Midbrain (tissue), 1 donor: ENCODE data around the gene PTK6.

Experiments used
- DNase-seq: peaks from one replicate; lab custom pipeline; 2025; lab: John Stamatoyannopoulos, UW

The PTK6 gene

DNA sequence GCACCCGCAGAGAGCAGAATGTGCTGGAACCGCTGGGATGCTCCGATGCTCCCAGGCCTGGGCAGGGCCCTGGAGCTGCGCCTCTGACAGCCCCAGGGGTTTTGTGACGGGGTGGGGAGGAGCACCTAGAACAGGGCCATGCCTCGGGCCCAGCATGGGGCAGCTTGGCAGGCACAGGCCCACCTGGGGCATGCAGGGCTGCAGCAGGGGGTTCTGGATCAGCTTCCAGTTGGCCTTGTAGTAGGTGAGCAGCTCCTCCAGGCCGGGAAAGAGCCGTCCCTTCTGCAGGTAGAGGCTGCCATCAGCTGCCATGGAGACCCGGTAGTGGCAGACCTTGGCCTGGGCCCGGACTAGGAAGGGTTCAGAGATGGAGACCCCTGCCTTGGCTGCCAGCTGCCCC, 6.0 kb upstream of the PTK6 start:
- DNase-seq = no peak

DNA sequence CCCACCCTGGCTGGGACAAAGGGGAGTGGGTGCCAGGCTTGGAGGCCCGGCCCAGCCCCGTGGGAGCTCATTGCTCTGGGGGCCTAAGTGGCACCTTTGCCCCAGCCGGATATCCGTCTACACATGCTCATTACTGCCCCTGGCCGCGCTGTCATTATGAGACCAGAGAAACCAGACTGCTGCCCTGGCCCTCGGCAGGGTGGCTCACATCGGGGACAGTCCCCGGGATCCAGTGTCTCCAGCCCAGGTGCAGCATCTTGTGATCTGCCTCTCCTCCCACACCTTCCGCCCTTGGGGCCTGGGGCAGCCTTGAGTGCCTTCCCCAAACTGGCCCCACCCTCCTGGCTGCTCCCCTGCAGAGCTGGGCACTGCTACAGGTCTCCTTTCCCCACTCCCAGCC, 5.5 kb upstream of the PTK6 start:
- DNase-seq = no peak

DNA sequence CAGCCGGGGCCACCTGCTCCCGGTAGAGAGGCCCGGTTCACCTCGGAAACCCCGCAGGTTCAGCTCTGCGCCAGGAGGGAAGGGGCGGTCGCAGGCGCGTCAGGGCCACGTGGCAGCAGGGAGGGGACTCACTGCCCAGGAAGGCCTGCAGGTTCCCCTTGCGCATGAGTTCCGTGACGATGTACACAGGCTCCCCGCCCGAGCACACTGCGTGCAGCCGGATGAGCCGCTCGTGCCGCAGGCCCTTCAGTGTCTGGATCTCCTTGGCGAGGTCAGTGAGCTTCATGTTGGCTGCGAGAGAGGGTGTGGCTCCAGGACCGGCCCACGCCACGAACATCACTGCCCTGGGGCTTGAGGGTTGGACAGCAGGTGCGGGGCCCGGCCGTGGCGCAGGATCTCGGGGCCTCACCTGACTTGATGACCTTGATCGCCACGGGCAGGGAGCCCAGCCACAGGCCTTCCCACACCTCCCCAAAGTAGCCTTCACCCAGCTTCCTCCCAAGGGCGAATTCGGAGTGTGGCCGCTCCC, 4.9 kb upstream of the PTK6 start:
- DNase-seq = no peak

DNA sequence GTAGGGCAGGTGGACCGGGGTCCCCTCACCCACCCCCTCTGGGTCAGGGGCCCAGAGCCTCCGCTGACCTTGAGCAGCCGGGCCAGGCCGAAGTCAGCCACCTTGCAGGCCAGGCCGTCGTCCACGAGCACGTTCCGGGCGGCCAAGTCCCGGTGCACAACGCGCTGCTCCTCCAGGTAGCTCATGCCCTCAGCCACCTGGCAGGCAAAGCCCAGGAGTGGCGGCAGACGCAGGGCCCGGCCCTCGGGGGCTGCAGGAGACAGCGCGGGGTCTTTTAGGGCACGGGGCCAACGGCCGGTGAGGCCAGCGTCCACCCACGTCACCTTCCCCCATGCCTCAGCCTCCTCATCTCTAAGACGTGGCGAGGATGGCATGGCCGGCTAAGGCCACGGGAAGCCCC, 4.2 kb upstream of the PTK6 start:
- no peak for DNase-seq

DNA sequence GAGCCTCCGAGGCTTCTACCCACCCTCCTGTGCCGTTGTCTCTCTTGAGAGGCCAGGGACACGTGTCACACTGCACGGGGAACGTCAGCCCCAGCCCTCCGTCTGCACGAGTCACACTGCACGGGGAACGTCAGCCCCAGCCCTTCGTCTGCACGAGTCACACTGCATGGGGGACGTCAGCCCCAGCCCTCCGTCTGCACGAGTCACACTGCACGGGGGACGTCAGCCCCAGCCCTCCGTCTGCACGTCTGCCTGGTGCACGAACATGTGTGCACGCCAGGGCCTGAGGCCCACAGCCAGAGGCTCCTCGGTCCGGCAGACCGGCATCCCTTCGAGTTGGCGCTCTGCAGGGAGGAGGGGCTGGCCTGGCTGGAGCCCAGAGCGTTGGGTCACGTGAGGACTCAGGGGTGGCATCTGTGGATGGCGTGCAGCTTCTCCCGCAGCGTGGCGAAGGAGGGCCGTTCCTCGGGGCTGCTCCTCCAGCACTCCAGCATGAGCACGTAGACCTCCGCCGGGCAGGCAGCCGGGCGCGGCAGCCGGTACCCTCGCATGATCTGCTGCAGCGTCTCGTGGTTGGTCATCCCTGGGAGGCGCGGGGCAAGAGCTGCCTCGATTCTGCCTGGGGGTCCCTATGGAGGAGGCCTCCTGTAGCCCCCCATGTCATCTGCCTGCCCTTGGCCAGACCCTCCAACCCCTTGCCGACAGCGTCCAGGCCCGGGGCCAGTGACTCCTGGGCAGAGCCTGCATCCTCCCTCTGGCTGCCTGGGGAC, 3.4 kb upstream of the PTK6 start:
- peak; percentile 22 for DNase-seq

DNA sequence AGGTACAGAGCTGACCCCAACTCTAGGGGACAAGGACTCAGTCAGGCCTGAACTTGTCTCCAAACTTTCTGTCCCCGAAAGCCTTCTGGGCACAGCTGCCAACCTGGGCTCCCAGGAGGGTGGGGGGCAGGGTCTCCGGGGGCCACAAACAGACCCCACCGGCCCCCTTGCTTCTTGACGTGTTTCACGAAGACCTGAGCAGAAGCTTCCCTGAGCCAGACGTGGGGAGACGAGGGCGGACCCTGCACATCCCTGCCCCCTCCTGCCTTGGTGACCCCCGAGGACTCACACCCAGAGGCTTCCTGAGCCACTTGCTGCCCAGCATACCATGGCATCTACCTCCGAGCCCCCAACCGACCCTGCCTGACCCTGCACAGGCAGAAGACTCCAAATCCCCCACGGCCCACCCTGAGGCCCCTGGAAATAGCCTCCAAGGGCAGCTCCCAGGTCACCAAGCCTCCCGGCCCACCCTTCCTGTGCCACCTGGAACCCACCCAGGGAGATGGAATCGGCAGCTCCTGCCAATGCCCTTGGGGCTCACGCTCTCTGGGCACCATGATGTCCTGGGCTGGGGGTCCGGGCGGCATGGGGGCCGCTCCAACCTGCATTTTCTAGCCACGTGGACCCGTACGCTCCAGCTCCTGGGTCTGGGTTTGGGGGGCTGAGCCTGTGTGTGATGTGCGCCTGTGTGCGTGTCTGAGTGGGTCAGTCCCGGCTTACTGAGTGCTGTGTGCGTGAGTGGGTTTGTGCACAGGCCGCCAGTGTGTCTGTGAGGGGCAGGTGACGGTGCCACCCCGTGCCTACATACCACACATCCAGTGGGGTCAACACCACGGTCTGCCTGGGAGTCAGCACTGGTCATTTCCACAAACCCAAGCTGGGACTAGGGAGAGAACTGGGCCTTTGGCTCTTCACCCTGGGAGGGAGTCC, 2.5 kb upstream of the PTK6 start:
- no peak for DNase-seq

DNA sequence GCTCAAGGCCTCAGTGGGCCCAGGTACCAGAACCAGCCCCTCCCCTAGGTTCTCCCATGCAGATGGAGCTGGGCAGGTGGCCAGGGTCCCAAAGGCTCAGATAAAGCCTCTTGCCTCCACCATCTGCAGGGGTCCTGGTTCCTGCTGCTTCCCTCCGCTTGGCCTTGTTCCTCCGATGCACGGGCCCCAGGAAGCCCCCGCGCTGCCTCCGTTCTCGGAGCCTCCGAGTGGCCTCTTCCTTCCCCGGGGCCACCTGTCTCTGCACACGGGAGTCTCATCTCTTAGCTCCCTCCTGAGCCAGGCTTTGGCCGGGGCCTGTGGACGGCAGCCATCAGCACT, 1.9 kb upstream of the PTK6 start:
- no peak for DNase-seq

DNA sequence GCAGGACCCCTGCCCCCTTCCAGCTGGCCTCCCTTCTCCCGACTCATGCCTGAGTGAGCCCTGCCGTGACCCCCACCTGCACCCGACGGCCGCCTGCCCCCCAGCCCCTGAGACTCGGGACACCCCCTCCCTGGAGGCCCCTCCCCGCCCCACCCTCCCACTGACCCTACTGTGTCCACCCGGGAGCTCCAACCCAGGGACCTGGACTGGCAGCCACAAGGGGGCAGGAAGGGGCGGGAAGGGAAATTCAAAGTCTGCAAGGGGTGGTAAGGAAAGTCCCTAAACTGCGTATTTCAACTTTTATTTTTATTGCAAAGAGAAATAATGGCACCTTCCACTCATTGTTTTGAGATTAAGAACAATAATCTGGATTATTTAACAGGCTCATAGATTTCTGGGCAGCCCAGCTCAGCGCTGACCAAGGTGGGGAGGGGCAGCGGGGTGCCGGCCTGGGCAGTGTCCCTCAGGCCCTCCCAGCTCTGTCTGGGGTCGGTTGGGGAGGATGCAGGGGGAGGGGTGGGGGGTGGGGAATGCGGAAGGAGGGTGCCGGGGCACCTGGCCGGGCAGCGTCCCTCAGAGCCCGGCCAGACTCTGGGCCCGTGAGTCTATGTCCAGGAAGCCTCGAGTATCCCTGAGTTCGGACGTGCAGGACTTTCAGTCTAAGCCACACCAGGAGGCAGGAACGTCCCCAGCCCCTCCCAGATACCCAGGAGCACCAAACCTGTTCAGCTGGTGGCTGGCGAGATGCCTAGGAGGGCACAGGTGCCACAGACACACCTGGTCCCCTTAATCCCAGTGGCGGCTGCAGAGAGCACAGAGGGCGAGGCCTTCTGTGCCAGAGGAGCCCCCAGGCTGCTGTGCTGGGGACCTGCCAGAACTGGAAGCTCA, 1.3 kb upstream of the PTK6 start:
- no peak for DNase-seq

DNA sequence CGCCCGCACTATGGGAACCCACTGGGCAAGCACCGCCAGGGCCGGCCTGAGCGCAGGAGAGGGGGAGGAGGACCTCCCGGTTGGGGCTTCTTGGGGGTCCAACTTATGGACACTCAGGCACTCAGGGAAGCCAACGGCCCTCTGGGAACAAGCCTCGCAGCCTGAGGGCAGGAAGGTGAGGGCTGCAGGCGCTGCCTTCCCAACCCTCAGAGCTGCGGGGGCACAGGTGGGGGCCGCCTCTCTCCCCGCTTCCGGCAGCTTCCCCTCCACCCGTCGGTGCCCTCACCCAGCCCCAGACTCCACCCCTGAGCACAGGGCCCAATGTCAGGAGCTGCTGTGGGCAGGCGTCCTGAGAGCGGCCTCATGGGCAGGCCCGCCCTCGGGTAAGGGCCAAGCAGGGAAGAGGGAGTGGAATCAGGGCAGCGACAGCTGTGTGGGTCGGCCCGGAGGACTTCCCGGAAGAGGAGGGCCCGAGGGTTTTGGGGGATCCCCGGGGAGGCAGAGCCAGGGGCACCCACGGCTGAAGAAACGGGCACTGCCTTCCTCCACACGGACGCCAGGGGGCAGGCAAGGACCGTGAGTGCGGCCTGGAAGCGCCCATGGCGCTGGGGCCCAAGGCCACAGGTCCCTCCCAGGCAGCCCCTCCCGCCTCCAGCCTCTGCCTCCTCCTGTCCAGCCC, 488 bp upstream of the PTK6 start:
- peak; percentile 67 for DNase-seq

DNA sequence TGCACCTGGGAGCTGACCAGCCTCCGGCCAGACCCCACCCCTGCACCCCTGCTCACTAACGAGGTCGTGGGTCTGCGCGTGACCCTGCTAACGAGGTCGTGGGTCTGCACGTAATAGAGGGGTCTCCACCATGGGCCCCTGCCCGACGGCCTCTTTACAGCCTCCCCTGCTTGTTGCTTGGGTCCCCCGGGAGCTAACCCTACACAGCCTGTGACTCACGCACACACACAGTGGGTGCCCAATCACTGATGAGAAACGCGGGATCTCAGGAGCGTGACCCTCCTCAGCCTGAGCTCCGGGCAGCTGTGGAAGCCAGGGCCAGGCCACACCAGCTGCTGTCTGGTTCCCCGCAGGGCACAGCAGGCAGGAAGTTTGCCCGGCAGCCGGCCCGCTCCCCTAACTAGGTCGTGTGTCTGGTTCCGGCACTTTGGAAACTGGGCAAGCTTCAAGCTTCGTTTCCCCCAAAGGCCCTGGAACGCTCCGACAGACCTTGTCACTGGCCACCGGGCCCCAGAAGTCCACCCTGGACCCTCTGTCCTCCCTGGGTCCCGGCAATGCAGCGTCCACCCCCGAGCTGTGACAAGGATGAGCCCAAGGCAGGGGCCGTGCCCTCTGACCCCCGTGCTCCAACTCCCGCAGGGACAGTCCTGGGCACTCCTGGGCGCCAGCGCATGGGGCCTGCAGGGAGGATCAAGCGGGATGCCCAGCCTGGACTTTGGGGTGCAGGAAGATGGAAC, 767 bp downstream of the PTK6 start:
- DNase-seq = no peak

DNA sequence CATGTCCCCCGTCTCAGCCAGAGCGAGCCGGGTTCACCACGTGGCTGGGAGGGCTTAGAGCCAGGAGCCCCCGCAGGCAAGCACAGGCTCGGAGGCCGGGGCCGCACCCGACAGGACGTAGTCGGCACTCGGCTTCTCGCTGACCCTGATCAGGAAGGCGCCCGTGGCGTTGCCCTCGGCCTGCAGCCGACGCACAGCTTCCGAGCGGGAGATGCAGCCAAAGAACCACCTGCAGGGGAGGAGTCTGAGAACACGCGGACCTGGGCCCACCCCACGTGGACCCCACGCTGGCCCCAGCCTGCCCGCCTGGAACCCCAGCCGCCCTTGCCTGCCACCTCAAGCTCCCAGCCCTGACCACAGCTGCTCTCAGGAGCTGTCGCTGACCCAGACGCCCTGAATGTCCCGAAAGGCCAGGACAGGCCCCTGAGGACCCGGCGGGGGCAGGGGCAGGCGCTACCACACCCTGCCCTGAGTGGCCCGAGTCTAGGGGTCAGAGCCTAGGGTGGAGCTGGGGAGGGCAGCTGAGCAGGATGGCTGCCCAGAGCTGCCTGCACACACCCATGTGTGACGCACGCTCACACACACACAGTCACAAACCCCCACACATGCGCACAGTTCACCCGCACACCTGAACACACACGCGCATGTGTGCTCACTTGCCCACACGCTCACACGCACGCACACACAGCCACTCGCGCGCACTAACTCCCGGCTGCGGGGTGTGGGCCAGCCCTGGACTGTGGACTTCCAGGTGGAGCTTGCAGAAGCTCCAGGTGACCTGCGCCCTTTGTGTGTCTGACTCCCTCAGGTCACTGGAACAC, 2.1 kb downstream of the PTK6 start:
- DNase-seq = no peak

DNA sequence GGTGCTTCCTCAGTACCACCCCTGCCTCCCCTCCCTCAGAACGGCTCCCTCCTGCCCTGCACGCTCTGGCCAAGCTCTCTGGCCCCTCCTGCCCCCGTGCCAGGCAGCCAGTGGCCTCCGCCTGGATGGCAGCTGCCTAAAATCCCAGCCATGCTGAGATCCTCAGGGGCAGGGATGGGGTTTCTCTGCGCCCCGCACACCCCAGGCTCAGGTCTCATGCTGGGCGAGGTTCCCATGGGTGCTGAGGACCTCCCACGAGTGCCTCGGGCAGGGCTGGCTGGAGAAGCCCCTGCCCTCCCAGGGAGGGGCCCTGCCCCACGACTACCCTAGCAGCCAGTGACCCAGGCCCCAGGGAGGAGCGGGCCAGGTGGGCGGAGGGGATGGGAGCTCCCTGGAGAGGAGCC, 2.7 kb downstream of the PTK6 start:
- DNase-seq = no peak

DNA sequence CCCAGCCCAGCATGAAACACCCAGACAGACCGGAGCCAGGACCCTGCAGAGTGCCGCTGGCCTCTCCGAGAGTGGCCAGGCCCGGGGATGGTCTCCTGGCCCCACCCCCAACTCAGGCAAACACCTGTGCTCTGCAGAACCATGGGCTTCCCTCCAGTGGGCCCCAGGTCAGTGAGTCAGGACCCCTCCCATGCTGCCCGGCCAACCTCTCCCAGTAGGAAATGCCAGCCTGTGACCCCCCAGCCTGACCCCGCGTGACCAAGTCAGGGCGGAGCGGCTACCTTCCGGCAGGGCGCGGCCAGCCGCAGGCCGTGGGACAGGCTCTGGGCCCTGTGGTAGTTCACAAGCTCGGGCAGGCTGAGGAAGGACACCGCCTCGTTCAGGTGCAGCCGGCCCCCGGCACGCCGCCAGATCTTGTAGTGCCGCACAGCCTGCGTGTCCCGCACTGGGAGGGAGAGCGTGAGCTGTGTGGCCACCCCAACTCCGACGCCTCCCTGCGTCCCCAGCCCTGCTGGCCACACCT, 3.2 kb downstream of the PTK6 start:
- no peak for DNase-seq

DNA sequence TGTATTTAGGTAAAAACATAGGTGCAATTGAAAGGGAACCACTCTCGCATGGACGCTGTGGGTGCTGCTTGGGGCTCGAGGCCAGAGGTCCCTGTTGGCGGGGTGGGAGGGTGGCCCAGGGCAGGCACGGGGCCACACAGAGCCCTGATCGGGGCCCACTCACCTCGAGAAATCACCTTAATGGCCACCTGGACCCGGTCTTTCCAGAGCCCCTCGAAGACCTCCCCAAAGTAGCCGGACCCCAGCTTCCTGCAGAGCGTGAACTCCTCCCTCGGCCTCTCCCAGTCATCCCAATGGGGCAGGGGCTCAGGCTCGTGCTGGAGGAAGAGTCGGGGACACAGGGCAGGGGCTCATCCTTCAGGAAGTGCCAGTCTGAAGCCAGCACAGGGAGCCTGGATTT, 3.8 kb downstream of the PTK6 start:
- no peak for DNase-seq

DNA sequence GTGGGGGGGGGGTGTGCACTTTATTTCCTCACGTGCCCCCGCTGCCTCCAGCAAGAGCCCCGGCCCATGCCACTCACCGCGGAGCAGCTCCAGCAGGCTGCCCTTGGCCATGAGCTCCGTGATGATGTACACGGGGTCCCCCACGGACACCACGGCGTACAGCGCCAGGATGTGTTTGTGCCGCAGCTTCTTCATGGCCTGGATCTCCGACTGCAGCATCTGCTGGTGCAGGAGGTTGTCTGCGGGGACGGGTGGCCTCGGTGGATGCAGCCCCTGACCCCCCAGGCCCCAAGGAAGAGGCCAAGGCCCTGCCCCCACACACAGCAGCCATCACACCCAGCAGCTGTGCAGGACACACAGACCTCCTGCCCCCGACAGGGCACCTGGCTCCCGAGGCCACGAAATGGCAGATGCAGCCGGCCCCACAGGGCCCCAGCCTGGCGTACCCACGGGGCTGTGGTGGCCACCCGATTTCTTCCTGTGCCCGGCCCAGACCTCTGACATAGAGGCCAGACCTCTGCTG, 4.7 kb downstream of the PTK6 start:
- no peak for DNase-seq

DNA sequence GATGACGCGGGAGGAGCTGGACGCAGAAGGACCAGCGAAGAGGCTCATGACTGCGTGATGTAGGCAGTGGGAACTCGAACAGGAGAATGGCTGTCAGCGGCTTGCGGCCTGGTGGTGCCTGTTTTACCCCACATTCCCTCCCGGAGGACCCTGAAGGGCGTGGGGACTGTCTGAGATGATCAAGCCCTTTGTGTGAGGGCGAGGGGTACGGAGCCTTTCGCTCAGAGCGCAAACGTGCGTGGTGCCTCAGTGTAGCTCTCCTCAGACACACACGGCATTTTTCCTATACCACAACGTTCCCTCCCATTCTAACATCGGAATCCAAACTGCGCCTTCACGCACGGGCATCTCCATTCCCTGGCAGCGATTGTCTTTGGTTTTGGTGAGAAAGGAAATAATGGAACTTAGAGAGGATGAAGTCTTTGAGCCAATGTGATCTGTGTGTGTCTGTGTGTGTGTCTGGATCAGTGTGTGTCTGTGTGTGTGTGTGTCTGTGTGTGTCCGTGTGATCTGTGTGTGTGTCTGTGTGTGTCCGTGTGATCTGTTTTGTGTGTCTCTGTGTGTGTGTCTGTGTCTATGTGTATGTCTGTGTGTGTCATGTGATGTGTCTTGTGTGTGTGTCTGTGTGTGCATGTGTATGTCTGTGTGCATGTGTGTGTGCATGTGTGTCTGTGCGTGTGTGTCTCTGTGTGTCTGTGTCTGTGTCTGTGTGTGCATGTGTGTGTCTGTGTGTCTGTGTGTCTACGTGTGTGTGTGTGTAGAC, 5.3 kb downstream of the PTK6 start:
- no peak for DNase-seq

DNA sequence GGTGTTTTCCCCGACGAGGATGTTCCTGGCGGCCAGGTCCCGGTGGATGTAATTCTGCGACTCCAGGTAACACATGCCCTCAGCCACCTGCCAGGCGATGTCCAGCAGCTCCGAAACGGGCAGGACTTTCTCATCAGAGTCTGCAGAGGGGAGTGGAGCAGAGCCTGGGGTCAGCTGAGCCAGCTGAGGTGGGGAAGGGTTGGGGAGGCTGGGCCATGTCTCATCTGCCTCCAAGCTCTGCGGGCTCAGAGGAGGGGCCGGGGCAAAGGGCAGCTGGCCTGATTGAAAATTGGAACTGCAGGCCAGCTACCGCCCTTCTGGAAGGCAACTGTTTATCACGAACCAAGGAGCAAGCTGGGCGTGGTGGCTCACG, 6.4 kb downstream of the PTK6 start:
- DNase-seq = no peak

DNA sequence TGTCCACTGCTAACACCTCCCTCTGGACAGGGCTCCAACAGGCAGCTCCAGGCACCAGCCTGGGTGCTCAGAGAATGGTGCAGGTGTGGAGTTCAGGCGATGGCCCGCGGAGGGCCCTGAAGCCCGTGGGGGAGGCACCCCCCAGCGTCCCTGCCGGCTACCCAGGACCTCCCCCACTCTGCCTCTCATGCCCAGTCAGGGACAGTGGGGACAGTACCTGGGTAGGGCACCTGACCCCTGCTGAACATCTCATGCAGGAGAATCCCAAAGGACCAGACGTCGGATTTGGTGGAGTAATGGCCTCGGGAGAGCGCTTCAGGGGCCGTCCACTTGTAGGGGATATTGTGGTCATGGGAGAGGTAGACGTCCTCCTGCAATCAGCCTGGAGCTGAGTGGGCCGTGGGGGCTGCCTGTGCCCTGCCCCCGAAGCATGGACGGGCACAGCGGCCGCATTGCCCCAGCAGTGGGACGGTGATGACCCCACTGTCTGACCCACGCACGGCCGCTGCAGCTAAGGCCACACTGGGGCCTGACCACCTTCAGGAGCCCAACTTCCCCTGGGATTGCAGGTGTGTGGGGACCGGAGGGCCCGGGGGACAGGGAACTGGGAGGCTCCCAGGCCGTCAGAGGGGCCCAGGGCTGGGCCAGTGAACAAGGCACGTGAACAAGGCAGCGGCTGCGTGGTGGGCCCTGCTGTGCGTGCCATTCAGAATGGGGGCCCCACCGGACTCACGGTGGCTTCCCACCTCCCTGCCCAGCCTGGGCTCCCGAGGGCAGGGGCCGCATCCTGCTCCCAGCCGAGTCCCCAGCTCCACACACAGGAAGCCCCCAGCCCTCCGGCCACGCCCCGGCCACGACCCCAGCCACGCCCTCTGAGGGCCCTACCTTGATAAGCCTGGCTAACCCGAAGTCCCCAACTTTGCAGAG, 7.1 kb downstream of the PTK6 start:
- DNase-seq = no peak
